NCI-H345 treated with DMSO at 0.1 percent for 48 hours (cell line): Measurements from ENCODE around the gene DDR2.

Experiments used
- DNase-seq: peaks from one replicate; lab custom pipeline; 2025; ENCODE audit not compliant: unreplicated experiment; lab: John Stamatoyannopoulos, UW

The DDR2 gene

DNA sequence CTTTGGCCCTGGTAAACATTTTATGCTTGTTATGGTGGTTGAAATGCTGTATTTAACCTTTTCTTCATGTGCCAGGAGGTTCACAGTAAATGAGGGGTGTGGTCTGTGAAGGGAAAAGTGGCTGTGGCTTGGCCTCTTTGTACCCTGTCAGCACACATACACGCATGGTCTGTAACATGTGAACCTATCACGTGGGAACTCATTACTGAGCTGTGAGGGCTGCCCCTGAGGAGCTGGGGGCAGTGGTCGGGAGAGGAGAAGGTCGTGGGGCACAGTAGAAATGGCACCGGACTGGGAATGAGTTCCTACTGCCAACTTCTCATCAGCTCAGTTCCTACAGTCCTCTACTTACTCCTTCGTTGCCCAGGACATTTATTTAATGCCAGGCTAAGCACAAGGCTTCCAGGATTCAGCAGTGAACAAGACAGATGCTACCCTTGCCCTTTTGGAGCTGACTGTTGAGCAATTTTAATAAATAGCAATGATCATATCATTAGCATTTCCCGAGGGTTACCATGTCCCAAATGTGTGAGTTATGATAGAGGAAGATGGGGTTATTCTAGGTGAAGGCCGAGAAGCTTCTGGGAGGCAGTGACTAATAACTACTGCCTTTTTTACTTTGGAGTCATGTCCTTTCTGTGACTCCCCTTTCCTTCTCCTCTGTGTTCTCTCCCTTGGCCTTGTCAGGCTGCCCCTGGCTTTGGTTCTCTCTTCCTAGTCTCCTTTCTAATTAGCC is 38.8 kb downstream of the DDR2 start:
- DNase-seq, result no peak

DNA sequence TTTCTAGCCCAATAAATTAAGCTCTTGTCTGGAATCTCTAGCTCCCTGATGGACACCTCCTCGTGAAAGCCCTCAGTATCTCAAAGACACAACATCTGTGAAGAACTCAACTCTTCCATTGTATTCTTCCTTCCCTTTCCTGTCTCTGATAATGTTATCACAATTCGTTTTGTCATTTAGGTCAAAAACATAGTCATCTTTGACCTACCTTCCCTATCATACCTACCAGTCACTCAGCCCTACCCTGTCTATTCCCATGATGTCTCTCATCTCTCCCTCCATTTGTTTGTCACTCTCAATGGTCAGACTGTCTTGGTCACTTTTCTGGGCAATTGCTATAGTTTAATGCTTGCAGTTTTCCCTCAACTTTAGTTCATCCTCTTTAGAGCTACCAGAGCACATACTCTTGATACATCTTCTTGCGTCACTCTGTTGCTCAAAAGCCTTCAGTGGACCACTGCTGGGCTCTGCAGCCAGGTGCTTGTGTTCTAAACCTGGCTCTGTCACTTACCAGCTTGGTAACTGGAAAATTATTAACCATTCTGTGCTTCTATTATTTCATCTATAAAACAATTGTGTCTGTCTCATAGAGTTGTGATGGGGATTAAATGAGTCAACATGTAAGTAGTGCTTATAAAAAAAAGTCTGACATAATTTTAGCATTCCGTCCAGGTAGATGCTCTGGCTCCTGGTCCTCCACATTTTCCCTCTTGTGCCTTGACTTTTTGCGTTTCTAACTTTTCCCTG is 39.6 kb downstream of the DDR2 start:
- DNase-seq, result no peak

DNA sequence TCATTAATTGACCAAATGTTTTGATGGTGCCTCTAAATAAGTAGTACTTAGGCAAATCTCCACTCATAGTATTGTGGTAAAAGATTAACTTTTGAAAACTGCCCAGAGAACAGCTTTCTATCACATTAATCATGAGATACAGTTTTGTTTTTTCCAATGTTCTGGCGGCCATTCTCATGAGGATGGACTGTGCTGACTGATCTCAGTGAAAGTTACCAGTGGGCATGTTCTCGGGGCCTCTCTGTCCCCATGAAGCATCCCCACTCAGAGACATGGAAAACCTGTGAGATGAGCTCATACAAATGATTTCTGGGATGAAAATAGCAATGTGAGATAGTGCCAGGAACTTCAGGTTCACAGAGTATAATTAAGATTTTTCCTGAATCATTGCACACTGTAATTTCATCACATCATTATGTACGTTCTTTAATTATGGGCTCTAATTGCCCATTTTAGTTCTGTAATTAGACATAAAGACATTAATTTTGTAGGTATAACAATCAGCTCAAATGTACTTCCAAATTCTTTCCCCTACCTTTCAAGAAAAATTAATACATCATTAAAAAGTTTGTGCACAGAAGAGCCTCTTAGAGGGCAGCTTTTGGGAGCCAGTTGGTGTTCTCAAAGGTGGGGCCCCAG is 40.5 kb downstream of the DDR2 start:
- no peak for DNase-seq

- no peak for DNase-seq
Measured at GRCh38 chr1:162674034-162674608, 41.9 kb downstream of the DDR2 start.

DNA sequence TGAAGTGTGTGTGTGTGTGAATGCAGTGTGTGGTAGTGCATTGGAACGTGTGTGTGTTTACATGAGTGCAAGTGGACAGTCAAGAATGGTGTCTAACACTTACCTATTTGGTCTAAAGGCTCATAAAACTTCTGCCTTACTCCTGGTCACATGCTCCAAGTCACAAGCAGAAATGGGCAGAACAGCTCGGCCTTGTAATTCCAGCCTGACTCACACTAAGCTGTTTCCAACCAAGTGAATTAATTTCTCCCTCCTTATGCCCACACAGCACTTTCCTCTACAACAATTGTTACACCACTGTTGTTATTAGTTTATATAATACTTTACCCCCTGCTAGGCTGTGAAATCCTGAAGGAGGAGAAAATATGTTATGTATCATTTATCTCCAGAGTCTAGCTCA is 43.8 kb downstream of the DDR2 start:
- DNase-seq, result no peak

- no peak for DNase-seq
Measured at GRCh38 chr1:162676750-162677149, 44.5 kb downstream of the DDR2 start.

DNA sequence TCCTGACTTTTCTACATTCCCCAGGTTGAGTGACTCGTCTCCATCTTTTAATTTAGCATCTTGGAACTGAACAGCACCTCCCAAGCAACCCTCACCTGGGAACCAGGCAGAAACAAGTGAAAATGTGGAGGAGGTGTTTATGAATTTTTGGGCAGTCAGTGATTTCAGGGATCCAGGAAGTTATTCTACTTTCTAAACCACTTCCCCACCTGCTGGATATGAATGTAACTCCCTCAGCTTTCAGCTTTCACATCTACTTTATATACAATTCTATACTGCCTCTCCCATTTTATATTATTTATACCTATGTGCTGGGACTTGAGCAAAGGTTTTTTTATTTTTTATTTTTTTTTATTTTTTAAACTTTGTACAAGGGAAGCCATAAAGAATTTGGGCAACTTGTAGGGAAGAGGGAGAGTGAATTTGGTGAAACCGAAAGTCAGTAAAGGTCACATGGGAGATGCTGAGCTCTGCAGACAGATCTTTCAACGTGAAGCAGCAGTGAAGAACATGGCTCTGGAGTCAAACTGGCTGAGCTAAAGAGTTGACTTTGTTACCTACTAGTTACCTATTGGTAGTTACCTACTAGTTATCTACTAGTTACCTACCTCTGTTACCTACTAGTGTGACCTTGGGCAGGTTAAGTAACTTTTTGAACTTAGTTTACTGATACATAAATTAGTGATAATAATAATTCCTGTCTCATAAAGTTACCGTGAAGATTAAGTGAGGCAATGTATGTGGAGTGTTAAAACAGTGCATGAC is 45.5 kb downstream of the DDR2 start:
- DNase-seq, result no peak

- no peak for DNase-seq
Measured at GRCh38 chr1:162678439-162678838, 46.2 kb downstream of the DDR2 start.

DNA sequence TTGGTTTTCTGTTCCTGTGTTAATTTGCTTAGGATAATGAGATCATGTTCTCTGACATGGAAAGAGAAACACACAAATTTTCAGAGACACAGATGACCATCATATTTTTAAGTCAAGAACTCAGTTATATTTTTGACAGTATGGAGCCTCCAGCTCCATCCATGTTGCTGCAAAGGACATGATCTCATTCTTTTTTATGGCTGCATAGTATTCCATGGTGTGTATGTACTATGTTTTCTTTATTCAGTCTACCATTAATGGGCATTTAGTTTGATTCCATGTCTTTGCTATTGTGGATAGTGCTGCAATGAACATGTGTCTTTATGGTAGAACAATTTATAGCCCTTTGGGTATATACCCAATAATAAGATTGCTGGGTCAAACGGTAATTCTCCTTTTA is 47.0 kb downstream of the DDR2 start:
- DNase-seq, result no peak

DNA sequence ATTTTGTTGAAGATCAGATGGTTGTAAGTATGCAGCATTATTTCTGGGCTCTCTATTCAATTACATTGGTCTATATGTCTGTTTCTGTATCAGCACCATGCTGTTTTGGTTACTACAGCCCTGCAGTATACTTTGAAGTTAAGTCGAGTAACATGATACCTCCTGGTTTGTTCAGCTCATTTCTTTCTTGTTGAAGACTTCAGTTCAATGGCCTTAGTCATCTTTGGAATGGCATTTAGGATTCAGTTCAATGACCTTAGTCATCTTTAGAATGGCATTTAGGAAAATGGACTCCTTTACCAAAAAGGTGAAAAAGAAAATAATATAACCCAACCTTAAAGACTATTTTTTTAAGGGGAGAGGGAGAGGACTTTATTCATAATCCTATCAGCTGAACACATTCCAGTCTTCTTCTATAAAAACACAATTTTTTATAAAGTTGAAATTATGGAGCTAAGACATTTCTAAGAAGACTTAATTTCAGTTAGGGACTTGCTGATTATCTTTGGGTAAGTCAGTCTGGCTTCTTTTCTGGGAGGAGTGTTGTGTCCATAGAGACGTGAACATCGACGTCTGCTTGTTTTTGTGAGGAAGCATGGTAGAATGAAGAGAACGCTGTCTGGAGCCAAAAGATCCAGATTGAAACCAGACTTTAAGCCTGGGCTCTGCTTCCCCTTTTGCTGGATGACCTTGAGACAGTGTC is 48.3 kb downstream of the DDR2 start:
- DNase-seq, result no peak

- DNase-seq, result no peak
Measured at GRCh38 chr1:162681122-162681436, 48.8 kb downstream of the DDR2 start.

DNA sequence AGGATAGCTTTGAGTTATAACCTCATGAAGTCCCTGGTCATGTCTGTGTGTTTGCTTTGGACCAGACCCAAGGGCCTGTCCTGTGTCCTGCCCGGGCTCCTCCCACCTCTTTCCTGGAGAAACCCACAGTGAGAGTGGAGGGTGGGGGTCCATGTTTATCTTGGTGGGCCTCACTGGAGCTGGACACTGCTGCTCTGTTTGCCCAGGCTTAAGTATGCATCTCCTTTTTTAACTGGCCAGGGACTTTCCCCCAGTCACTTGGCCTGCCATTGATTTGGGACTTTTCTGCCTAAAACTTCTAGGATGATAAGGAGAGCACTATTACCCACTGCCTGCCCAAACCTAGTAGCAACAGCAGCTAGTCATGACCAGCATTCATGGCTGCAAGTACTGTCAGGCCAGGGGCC is 49.8 kb downstream of the DDR2 start:
- DNase-seq, result no peak

- no peak for DNase-seq
Measured at GRCh38 chr1:162687870-162688269, 55.6 kb downstream of the DDR2 start.

DNA sequence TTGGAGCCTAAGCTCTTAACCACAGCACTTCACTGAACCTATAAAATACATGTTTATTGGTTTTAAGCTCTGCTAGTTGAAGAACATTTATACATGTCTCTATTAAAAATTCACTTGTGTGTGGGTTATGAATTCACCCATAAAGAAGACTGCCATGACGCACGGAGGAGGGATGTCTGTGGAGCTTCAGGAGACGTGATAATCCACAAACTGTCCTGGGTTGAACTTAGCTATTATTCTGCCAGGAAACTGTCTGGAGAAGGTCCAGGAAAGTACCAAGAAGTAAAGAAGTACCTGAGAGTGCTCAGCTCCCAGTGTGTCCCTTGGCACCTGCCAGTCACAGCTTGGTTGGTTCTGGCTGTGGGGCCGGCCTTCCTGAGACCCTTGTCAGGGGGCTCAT is 56.3 kb downstream of the DDR2 start:
- no peak for DNase-seq

GRCh38 chr1:162688931-162689330 is 56.7 kb downstream of the DDR2 start:
- no peak for DNase-seq

DNA sequence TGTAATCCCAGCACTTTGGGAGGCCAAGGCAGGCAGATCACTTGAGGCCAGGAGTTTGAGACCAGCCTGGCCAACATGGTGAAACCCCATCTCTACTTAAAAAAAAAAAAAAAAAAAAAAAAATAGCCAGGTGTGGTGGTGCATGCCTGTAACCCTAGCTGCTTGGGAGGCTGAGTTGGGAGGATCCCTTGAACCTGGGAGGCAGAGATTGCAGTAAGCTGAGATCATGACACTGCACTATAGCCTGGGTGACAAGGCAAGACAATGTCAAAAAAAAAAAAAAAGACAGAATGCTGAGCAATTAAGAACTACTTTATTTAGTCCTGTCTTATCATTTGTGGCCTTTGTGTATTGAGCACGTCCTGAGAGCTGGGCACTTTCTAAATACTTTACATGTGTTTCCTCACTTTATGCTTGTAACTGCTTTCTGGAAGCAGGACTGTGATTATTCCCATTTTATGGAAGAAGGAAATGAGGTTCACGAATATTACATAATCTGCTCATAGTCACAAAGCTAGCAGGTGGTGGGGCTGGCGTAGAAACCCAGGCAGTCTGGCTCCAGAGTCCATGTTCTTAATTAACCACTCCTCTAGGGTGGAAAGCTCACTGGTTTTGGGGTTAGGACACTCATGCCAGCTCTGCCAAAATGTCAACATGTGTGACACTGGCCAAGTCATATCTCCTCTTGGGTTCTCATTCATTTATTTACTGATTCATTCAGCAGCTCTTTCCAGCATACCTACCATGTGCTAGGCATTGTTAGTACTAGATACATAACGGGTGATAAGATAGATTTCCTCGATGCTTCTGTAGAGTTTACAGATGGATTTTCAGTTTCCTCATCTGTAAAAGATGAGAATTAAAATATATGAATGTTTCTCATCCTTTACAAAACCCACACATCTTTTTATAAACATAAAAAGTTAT is 57.7 kb downstream of the DDR2 start:
- DNase-seq, result no peak

DNA sequence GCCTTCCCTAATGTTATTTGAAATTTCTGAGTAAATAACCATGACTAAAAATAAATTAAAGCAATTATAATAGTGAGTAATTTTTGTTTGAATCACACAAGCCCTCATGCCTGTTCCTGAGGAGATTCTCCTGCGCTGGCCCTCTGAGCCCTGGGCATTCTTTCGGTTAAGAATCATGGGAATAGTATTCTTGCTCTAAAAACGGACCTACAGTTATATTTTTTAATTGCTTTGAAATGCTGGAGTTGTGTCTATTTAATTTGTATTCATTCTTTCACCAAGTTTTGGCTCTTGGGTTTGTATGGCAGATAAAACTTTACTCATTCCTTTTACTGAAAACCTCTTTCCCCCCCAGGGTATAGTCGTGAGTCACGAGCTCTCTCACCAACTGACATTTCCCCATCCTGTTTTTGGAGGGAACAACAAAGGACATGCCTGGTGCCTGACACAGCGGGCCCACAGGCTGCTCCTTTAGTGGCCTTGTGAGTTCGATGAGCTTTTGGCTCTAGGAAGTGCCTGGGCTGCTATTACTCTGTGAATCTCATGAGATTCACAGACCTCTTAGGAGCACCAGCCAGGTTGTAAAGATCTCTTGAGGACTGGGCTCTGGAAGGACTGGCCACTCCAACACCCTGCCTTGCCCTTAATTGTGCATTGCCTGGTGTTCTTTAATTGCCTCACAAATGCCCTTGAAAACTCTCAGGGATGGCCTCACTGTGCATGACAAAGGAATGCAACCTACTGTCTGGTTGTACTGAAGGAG is 58.6 kb downstream of the DDR2 start:
- DNase-seq, result no peak

GRCh38 chr1:162691999-162692575 is 59.8 kb downstream of the DDR2 start:
- DNase-seq, result no peak

- DNase-seq, result no peak
Measured at GRCh38 chr1:162694911-162695310, 62.6 kb downstream of the DDR2 start.
